ENCODE results near the gene TXNL4A.

Gene TXNL4A

DNA sequence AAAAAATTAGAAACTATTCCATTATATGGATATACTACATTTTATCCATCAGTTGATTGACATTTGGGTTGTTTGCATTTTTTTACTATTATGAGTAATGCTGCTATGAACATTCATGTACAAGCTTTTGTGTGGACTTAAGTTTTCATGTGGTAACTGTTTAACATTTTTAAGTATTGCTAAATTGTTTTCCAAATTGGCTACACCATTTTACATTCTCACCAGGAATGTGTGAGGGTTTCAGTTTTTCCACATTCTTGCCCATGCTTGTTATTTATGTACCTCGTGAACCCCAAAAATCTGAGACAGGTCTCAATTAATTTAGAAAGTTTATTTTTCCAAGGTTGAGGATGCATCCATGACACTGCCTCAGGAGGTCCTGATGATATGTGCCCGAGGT is 3.1 kb upstream of the TXNL4A start:
- no peak for DNase-seq

DNA sequence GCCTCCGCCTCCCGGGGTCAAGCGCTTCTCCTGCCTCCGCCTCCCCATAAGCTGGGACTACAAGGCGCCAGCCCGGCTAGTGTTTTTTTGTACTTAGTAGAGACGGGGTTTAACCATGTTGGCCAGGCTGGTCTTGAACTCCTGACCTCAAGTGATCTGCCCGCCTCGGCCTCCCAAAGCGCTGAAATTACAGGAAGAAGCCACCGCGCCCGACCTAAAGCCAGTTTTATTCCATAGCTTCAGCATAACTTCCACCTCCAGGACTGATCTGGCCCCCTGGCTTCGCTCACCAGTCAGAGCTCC is 783 bp upstream of the TXNL4A start:
- no peak for DNase-seq

DNA sequence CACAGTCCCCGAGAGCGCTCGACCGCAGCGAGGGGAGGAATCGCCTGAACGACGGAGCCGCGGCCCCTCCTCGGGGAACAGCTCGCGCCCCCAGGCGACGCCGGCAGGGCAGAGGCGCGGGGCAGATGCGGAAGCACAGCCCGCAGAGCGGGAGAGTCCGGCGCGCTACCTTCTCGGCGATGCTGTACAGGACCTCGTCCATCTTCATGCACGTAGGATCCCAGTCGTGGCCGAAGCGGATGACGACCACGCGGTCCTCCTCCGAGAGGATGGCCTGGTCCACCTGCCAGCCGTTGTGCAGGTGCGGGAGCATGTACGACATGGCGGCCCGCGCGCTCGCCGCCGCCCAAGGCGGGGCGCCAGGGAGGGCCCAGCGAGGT is 302 bp downstream of the TXNL4A start:
- no peak for DNase-seq

DNA sequence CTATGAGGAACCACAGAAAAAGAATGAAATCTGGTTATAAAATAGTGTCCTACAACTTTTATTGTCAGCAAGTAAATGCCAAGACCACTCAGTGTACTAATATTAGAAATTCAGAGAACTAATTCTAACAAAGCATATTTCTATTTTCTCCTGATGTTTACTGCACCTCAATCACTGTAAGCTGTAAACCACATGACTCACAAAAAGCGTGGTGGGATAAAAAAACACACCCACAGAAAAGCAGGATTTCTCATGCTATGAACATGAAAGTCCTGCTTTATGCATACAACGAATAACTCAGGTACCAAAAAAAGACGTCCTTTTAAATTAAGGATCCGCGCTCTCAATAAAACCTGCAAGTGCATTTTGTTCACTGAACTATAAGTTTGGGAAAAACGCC is 797 bp downstream of the TXNL4A start:
- no peak for DNase-seq

DNA sequence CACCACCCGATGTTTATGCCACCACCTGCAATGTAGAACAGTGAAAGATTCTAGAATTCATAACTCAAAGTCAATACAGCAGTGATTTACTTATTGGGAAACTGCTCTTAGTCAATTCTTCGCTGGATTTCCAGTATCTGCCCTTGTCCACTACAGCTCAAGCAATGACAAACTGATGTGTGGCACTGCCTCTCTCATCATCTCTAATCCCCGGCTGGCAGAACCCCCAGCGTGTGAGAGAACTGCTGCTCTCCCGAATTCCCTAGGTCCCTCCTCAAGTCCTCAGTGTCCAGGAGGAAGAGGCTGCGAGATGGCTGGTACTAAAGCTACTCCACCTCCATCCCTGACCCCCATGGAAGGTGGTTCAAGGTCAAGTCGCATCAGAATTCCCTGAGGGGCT is 1.6 kb downstream of the TXNL4A start:
- no peak for DNase-seq

- DNase-seq = no peak
Measured at GRCh38 chr18:79985172-79985571, 3.2 kb downstream of the TXNL4A start.

- no peak for DNase-seq
Measured at GRCh38 chr18:79983793-79984192, 4.6 kb downstream of the TXNL4A start.

- DNase-seq = no peak
Measured at GRCh38 chr18:79983253-79983652, 5.1 kb downstream of the TXNL4A start.

GRCh38 chr18:79982736-79983135 is 5.6 kb downstream of the TXNL4A start:
- DNase-seq = no peak

DNA sequence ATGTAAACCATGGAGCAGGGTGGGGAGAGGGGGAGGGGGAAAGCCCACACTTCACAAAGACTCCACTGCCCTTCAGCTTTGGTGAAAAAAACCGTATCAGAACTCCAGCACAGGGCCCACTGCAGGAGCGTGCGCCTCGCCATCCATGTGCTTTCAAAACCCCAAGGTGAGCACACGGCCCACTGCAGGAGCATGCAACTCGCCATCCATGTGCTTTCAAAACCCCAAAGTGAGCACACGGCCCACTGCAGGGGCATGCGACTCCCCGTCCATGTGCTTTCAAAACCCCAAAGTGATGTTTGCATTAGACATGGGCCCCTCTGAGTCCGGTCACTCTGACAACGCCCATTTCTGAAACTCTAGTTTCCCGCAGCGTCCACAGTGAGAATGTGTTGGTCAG is 7.8 kb downstream of the TXNL4A start:
- DNase-seq = no peak

- DNase-seq = no peak
Measured at GRCh38 chr18:79979843-79980242, 8.5 kb downstream of the TXNL4A start.

GRCh38 chr18:79975985-79976680 is 12.2 kb downstream of the TXNL4A start:
- DNase-seq = no peak

- DNase-seq = no peak
Measured at GRCh38 chr18:79975043-79975442, 13.3 kb downstream of the TXNL4A start.

GRCh38 chr18:79974025-79974654 is 14.2 kb downstream of the TXNL4A start:
- no peak for DNase-seq

DNA sequence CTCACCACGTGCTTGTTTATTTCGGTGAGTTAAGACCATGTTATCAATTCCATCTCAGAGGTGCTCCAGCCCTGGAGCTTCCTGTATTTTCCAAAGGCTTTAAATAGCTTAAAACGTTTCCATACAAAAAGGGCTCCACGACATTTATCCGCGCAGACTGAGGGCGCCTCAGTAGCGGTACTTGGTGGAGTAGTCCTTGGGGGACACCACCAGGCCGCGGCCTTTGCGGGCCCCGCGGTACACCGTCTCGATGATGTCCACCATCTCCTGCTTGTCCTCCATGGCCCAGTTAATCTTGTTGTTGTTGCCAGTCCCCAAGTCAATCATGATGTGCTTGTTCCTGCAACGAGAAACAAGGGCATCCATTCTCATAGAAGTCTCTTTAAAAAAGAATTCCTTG is 14.8 kb downstream of the TXNL4A start:
- no peak for DNase-seq

DNA sequence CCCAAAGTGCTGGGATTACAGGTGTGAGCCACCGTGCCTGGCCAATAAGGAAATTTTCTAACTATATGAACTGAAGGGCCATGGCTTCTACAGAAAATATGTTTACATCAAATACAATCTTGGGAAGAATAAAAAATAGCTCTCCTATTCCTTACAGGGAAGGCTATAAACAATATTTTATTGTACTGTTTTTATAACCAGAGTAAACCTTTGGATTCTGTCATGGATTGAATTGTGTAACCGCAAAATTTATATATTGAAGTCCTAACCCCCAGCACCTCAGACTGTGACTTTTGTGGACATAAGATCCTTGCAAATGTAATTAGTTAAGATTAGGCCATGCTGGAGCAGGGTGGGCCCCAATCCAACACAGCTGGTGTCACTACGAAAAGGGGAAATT is 15.6 kb downstream of the TXNL4A start:
- no peak for DNase-seq

GRCh38 chr18:79971986-79972385 is 16.4 kb downstream of the TXNL4A start:
- no peak for DNase-seq

DNA sequence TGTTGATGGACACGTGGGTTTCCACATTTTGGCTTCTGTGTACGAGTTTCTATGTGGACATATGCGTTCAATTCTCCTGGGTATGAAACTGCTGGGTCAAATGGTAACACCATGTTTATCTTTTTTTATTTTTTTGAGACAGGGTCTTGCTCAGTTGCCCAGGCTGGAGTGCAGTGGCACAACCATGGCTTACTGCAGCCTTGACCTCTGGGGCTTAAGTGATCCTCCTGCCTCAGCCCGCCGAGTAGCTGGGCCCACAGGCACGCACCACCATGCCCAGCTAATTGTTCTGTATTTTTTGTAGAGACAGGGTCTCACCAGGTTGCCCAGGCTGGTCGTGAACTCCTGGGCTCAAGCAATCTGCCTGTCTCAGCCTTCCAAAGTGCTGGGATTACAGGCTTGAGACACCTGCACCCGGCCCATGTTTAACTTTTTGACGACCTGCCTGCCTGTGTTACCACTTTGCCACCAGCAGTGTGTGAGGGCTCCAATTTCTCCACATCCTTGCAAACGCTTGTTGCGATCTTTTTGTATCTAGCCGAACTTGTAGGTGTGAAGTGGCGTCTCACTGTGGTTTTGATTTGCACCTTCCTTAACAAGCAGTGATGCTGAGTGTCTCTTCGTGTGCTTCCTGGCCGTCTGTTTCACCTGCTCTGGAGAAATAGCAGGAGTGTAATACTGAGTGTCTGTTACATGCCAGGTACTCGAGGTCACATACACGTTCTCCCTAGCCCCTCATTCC is 17.0 kb downstream of the TXNL4A start:
- DNase-seq = no peak

DNA sequence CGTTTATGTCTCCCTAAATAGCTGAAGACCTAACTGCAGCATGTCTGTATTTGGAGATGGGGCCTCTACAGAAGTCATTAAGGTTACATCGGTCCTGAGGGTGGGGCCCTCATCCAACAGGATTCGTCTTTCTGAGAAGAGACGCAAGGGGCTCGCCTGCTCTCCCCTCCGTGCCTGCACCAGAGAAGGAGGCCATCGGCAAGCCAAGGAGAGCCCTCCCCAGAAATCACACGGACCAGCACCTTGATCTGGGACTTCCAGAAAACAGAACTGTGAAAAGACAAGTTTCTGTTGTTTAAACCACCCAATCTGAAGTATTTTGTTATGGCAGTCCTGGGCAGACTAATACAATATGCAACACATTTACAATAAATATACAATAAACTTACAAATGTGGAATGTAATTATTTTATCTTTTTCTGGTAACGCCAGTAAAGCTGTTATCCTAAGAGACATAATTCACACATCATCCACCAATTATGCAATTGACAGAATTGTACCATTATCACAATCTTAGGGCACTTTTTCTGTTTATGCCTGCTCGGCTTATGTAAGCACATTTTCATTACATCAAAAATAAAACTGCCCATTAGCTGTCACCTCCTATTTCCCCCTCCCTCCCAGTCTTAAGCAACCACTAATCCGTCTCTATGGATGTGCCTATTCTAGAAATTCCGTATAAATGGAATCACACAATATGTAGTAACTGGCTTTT is 17.8 kb downstream of the TXNL4A start:
- no peak for DNase-seq

DNA sequence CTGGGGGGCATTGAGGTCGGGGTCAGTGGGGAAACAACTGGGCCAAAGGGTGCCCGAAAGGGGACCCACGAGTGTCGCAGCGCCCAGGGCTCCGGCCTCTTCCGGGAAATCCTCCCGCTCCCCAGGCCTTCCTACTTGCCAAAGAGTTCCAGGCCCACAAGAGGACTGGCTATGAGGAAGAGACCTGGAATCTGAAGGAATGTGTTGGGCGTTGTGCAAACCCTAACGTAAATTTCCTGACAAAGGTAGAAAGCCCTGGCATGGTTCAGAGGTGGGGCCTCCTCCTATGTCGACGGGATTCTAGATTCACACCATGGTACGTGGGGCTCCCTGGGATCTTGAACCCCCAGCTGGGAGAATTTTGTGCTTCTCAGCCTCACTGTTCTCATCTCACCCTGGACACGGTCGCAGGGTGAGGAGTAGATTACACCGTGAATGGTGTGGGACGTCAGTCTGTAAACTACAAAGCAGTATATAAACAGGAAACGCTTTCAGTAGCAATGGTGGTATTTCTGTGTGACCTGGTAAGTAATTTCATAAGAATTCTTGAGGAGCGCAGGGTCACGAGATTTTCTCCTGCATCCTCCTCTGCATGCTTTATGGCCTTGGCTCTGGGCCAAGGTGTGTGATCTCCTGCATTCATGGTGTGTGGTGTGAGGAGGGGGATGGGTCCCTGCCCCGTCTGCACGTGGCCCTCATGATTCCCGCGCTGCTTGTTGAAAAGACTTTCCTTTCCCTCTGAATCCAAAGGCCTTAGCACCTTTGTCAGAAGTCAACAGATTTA is 23.1 kb downstream of the TXNL4A start:
- no peak for DNase-seq

GRCh38 chr18:79964330-79965118 is 23.8 kb downstream of the TXNL4A start, which contains the start of gene HSBP1L1:
Gene HSBP1L1 (plus strand): TSS chr18:79964643. CDS start chr18:79964736, 93 bp downstream.
- no peak for DNase-seq
